HFFc6 (cell line): ENCODE data around the gene ICOS. TPM values are rescaled to one million over a fixed set of nuclear protein-coding genes. Genes with fewer than 3 reads are reported as not detected.

Source experiments
- DNase-seq: peaks from one replicate; pipeline ENCODE4 v3.0.0-alpha.2; 2018
- H3K27ac Mint-ChIP-seq: 2 replicates; pipeline ENCODE4 v1.8.0; 2020; ENCODE audit warnings: mild to moderate bottlenecking, mixed read lengths
- H3K27me3 Mint-ChIP-seq: 2 replicates; pipeline ENCODE4 v1.8.0; 2021; ENCODE audit warnings: mild to moderate bottlenecking, moderate library complexity, mixed read lengths; ENCODE audit not compliant: insufficient read depth
- H3K36me3 Mint-ChIP-seq: 2 replicates; pipeline ENCODE4 v1.8.0; 2021; ENCODE audit warnings: low read depth, mixed read lengths
- H3K4me1 Mint-ChIP-seq: 2 replicates; pipeline ENCODE4 v1.8.0; 2020; ENCODE audit warnings: low read depth, mixed read lengths
- H3K4me3 Mint-ChIP-seq: 2 replicates; pipeline ENCODE4 v1.8.0; 2020; ENCODE audit warnings: mild to moderate bottlenecking, moderate library complexity, mixed read lengths
- H3K9me3 Mint-ChIP-seq: 2 replicates; pipeline ENCODE4 v1.8.0; 2020; ENCODE audit warnings: mild to moderate bottlenecking, mixed read lengths
- CTCF ChIP-seq: fragments of 200-600 bp; sonication (generic); IDR thresholded peaks from 2 replicates; pipeline ENCODE4 v1.5.0; 2021; ENCODE audit warnings: antibody characterized with exemption, mild to moderate bottlenecking
- total RNA-seq, 6 experiments: library from RNA; stranded (reverse); fragmentation: NEBNext Ultra II Directional; extraction: Animal tissue kit (Norgen Biotek cat#: 25700); gene quantifications; 2 replicates in 1 of 6; 3 replicates in 5 of 6; pipeline ENCODE4 v1.2.3, GENCODE V29; 2021

Gene ICOS
- total RNA-seq, 6 experiments from 2014 or later = not detected

GRCh38 chr2:203999835-204000234, 63.3 kb downstream of the ICOS start:
- no peak for TF ChIP-seq CTCF
- Mint-ChIP-seq H3K9me3 (no peaks in the 10 kb centered on the region), H3K27ac (no peak overlapping the region), H3K4me3 (no peak overlapping the region), H3K36me3 (no peaks in the 10 kb centered on the region), H3K27me3 (peaks cover 3% of the 10 kb centered on the region), H3K4me1 (no peaks in the 10 kb centered on the region)
- no peak for DNase-seq

- H3K36me3 Mint-ChIP-seq = no peaks in the 10 kb centered on the region
- H3K9me3 Mint-ChIP-seq = no peaks in the 10 kb centered on the region
- H3K4me1 Mint-ChIP-seq = no peaks in the 10 kb centered on the region
- TF ChIP-seq CTCF = no peak
- no peak overlapping the region for H3K27ac Mint-ChIP-seq
- DNase-seq = no peak
- H3K4me3 Mint-ChIP-seq = no peak overlapping the region
- peaks cover 3% of the 10 kb centered on the region for H3K27me3 Mint-ChIP-seq
These were observed 63.9 kb downstream of the ICOS start for GRCh38 chr2:204000446-204000845.

- no peaks in the 10 kb centered on the region for H3K9me3 Mint-ChIP-seq
- no peak for DNase-seq
- no peaks in the 10 kb centered on the region for H3K4me1 Mint-ChIP-seq
- H3K27me3 Mint-ChIP-seq = peaks cover 7% of the 10 kb centered on the region
- no peak overlapping the region for H3K27ac Mint-ChIP-seq
- no peaks in the 10 kb centered on the region for H3K36me3 Mint-ChIP-seq
- no peak overlapping the region for H3K4me3 Mint-ChIP-seq
- TF ChIP-seq CTCF = no peak
These were observed 66.9 kb downstream of the ICOS start for GRCh38 chr2:204003276-204003990.

- DNase-seq = no peak
- Mint-ChIP-seq H3K36me3 (no peaks in the 10 kb centered on the region), H3K27ac (no peak overlapping the region), H3K4me3 (no peak overlapping the region), H3K9me3 (no peaks in the 10 kb centered on the region), H3K4me1 (no peaks in the 10 kb centered on the region), H3K27me3 (peaks cover 5% of the 10 kb centered on the region)
- TF ChIP-seq CTCF = no peak
These were observed 68.3 kb downstream of the ICOS start for GRCh38 chr2:204004912-204005311.

GRCh38 chr2:204005940-204006721, 69.6 kb downstream of the ICOS start:
- no peak for DNase-seq
- Mint-ChIP-seq H3K27ac (no peak overlapping the region), H3K9me3 (no peaks in the 10 kb centered on the region), H3K27me3 (peaks cover 6% of the 10 kb centered on the region; the same call in 1 of the 2 replicates), H3K36me3 (no peaks in the 10 kb centered on the region), H3K4me1 (no peaks in the 10 kb centered on the region), H3K4me3 (no peak overlapping the region)
- TF ChIP-seq CTCF = no peak
